T-helper 1 cell (primary cell): Measurements from ENCODE around the gene SLC25A22.

Experiments used
- DNase-seq, 5 donors: peaks; one replicate each; pipeline ENCODE4 v3.0.0-alpha.2; 2012 to 2020

Gene SLC25A22

GRCh38 chr11:833849-834311 is 35.8 kb upstream of the SLC25A22 start:
- no peak for DNase-seq

- DNase-seq = peak in 1 of 5 donors; percentile 46
Observed at GRCh38 chr11:833114-833791, 35.2 kb upstream of the SLC25A22 start.

GRCh38 chr11:832529-833113 is 34.5 kb upstream of the SLC25A22 start, which contains the start of gene CD151:
CD151 (plus strand) TSS chr11:832952; CDS start chr11:836070, 3,118 bp downstream.
- DNase-seq = peak in 3 of 5 donors; percentile 39 to 52 (median 41)

DNA sequence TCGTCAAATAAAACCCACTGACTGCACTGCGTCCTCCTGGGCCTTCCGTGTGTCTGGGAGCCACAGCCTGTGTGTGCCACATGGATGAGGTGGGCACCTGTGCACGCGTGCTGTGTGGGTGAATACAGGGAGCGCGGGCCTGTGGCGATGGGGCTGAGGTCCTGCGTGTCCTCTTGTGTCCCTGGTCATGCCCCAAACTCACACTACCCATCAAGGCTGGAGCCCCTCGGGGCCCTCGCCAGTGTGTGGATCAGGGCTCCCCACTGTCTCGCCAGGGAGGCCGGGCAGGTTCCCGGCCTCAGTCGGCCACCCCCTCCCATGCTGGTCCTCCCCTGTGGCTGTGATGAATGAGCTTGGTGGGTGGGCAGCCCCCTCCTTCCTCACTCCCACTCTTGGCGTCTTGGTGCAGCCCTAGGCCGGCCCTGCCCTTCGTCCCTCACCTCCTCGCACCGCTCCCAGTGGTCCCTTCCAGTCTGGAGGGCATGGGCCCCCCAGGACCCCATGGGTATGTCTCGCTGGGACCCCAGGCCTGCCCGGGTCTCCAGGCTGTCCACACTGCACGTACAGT is 34.0 kb upstream of the SLC25A22 start:
- no peak for DNase-seq

DNA sequence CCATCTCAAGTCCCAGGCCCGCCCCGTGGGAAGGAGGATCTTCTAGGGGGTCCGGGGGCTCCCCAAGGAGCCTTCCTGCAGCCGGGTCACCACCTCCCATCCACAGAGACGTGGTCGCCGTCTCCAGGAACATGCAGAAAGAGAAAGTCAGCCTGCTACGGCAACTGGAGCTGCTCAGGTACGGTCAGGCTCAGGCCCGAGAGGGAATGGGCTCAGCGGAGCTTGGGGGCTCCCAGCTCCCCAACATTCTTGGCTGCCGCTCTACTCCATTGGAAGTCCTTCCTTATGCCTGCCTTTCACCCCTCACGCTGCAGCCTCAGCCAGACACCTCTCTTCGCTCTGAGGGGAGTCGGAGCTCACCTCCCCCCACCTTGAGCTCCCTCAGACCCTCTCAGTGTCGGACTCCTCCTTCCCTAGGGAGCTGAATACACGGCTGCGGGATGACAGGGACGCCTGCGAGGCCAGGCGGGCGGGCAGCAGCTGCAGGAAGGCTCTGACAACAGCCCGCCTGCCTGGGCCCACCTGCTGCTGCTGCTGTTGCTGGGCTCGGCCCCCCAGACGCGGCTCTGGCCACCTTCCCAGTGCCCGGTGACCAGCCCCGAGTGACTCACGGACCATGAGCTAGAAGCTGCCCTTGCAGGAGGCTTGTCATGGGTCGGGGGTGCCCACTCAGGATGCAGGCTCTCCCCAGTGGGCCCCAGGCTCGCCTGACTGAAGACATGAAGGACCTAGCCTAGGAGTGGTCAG is 33.2 kb upstream of the SLC25A22 start:
- no peak for DNase-seq

DNA sequence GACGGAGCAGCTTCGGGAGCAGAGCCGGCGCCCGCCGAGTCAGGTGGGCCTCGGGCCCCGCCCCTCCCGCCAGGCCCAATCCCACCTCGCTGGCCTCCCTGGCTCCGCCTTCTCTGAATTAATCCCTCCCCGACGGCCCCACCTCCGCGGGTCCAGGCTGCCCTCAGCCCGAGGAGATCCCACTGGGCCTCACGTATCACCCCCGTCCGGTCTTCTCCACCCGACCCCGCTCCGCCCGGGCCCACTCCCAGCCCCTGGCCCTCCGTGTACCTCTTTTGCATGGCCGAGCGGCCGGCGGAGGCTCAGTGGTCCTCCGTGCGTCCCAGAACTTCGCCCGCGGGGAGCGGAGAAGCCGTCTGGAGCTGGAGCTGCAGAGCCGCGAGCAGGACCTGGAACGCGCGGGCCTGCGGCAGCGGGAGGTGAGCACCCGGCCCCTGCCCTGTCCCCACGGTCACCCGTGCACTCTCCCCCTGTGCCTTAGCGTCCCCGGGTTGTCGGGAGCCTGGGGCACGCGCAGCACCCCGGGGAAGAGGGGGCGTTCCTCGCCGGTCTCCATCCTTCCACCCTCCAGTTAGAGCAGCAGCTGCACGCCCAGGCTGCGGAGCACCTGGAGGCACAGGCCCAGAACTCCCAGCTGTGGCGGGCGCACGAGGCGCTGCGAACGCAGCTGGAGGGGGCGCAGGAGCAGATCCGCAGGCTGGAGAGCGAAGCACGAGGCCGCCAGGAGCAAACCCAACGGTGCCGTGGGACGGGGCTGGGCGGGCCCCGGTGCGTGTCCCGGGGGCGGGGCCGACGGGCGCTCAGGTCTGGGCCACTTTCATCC is 32.4 kb upstream of the SLC25A22 start:
- DNase-seq = peak in 4 of 5 donors; percentile 42 to 49 (median 46)

DNA sequence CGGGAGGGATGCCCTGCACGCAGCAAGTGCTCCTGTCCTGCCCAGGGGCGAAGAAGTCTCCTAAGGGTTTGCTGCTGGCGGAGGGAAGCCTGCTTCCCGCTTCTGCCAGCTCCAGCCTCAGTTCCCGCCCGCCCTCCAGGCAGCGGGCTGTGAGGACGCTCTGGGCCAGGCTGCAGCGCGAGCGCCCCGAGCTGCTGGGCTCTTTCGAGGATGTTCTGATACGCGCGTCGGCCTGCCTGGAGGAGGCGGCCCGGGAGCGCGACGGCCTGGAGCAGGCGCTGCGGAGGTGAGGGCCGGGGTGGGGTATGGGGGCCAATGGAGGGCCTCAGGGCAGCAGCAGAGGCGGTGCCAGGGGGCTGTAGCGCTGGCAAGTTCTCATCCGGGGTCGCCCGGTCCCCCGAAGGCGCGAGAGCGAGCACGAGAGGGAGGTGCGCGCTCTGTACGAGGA is 31.8 kb upstream of the SLC25A22 start:
- DNase-seq = no peak

DNA sequence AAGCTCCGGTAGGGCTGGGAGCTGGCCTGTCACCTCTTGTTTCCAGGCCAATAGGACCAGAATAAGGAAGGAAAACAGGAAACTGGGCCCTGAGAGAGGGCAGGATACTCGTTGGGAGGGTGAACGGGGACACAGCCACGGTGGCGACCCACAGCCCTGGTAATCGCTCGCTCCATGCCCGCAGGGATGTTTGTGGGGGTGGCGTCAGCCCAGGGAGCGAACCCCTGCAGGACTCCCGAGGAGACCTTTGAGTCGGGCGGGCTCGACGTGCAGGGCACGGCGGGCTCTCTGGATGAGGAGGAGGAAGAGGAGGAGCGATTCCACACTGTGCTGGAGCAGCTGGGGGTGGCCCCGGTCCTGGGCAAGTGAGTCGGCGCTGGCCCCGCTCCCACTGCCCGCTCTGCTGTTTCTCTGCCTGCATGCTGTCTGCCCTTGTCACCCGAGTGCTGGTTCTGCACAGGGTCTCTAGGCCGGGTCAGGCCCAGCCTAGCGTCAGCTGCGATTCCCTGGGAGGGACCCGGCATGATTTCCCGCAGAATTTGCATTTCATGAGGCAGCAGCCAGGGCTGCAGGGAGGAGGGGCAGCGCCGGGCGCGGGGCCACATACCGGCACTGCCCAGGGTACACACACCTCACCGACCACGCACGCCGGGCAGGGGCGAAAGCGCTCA is 31.2 kb upstream of the SLC25A22 start:
- no peak for DNase-seq

DNA sequence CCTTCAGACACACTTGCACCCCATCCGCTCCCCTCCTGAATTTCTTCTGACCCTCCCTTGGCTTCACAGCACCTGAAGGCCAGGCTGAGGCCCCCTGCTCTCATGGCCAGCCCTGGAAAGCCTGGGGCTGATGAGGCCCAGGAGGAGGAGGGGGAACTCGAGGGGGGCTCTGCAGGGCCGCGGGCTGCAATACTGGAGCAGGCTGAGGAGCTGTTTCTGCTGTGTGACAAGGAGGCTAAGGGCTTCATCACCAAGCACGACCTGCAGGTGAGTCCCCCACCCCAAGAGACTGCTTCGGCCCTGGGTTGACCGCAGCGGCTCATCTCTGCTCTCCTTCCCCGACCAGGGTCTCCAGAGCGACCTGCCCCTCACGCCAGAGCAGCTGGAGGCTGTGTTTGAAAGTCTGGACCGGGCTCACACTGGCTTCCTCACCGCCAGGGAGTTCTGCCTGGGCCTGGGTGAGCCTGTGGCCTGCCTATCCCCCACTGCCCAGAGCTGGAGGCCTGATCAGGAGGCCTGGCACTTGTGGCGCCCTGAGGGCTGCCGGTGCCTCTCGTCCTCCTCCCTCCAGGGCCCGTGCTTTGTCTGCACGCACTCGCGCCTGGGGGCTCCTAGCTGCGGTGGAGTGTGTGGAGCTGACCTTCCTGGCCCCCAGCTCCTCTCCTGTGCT is 30.6 kb upstream of the SLC25A22 start:
- no peak for DNase-seq

DNA sequence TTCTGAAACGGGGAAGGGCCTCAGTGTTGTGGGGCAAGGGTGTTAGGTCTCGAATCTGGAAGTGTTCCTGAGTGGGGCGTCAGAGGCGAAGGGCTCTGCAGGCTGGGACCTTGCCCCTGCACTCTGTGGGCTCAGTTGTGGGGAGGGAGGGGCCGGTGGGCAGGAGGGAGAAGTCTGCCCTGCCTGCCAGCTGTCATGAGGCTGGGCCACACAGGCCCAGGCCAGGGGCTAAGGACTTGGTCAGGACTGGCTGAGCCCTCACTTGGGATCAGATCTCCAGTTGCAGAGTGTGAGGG is 29.8 kb upstream of the SLC25A22 start, which contains the start of gene CRACR2B:
CRACR2B (plus strand) TSS at position 23 of the 296 bp plus-strand sequence. CDS start 689 bp downstream, outside the sequence.
- no peak for DNase-seq

GRCh38 chr11:827146-827896 is 29.2 kb upstream of the SLC25A22 start:
- peak in 1 of 5 donors; percentile 35 for DNase-seq

GRCh38 chr11:826836-827145 is 28.7 kb upstream of the SLC25A22 start:
- DNase-seq = no peak

DNA sequence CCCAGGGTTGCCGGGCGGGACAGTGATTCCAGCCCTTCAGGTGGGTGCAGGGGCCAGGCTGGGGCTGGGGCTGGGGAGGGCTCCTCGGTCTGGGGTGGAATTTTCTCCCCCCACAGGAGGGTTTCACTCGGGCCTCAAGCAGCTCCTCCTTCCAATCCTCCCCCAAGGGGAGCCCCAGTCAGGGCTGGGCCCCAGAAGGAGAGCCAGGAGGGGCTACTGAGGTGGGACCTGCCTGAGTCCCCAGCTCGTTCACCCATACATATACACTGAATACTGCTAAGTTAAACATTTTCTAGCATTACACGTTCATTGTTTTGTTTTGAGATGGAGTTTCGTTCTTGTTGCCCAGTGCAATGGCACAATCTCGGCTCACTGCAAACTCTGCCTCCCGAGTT is 28.1 kb upstream of the SLC25A22 start:
- DNase-seq = no peak

- DNase-seq = no peak
Observed at GRCh38 chr11:825366-826226, 27.5 kb upstream of the SLC25A22 start.

DNA sequence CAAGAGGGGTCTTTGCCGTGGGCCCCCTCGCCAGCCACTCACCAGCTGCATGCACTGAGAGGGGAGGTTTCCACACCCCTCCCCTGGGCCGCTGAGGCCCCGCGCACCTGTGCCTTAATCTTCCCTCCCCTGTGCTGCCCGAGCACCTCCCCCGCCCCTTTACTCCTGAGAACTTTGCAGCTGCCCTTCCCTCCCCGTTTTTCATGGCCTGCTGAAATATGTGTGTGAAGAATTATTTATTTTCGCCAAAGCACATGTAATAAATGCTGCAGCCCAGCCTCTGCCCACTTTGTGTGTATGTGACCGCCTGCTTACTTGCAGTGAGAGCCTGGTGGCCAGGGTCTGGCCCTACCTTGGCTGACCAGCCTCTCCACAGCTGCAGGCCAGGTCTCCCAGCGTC is 26.9 kb upstream of the SLC25A22 start:
- no peak for DNase-seq

- DNase-seq = no peak
Observed at GRCh38 chr11:824292-824880, 26.3 kb upstream of the SLC25A22 start.

- DNase-seq = no peak
Observed at GRCh38 chr11:823441-824291, 25.6 kb upstream of the SLC25A22 start.
